HG03064 (cell line): Measurements from ENCODE around the gene XYLB.

Source experiments
- ATAC-seq: cut with Tn5 transposase; IDR thresholded peaks from one replicate; pipeline ENCODE4 v1.9.1; 2021; ENCODE audit warnings: low read depth; ENCODE audit not compliant: unreplicated experiment

Gene XYLB

DNA sequence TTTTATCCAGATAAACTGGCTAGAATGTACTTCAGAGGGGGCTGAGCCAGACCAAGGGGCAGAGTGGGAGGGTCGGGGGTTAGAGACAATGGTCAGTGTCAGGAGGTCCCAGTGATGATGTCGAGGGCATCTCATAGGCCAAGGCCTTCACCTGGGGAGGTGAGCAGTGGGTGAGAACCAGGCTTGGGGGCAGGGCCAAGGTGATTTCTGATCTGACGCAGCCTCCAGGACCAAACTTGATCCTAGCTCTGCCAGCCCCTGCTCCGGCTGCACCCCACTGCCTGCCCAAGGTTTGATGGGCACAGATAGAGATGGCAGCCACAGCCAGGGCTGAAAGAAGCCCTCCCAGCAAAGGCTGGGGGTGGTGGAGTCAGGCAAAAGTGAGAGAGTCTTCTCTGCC lies 14.9 kb downstream of the XYLB start:
- ATAC-seq = no peak

DNA sequence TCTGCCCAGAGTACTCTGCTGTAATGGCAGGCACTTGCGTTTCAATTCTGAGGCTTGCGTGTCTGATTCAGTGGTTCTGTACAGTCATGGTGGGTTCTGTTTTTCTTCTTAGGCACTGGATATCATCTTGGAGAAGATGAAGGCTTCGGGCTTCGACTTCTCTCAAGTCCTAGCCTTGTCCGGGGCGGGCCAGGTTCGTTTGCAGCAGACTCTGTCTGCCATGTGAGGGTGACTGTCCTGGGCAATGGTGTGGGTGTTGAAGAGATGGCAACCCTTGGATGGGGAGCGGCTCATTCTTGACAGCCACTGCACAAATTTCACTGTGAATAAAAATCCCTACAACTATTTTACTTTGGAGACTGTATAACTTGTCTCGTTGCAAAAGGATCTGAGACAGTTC lies 16.2 kb downstream of the XYLB start:
- no peak for ATAC-seq

- no peak for ATAC-seq
Measured at GRCh38 chr3:38364721-38365400, 18.3 kb downstream of the XYLB start.

DNA sequence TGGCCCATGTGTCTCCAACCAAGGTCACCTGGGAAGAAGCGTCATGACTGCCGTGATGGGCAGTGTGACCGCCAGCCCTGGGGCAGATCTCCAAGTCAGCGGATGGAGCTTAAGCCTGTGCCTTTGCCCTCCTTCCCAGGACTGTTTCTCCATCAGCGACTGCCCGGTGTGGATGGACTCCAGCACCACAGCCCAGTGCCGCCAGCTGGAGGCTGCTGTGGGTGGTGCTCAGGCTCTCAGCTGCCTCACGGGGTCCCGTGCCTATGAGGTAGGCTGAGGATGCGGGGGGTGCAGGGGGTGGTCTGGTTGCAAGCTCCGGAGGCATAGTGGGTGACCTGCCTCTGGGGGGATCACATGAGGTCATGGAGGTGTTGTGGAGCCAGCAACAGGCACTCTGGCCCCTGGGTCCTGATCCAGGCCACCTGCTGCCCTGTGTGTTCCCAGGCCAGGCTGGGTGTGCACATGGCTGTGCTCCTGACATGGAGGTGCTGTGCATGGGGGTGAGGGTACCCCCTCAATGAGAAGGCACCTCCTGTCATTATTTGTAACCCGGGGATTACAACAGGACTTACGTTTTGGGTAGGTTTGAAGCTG lies 19.0 kb downstream of the XYLB start:
- no peak for ATAC-seq

- no peak for ATAC-seq
Measured at GRCh38 chr3:38366082-38366481, 19.5 kb downstream of the XYLB start.

- ATAC-seq = no peak
Measured at GRCh38 chr3:38367779-38368178, 21.2 kb downstream of the XYLB start.

DNA sequence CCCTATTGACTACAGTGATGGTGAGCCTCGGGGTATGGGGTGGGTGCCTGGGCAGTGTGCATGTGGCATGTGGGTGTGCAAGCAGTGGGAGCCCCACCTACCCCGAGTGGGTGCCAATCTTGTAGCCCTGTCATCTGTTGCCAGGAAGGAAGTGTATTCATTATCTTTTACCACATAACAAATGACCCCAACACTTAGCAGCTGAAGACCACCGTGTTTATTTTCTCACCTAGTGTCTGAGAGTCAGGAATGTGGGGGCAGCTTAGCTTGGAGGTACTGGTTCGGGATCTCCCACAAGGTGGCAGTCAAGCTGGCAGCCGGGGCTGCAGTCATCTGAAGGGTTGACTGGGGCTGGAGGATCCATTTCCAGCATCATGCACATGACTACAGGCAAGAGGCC lies 21.7 kb downstream of the XYLB start:
- ATAC-seq = no peak

DNA sequence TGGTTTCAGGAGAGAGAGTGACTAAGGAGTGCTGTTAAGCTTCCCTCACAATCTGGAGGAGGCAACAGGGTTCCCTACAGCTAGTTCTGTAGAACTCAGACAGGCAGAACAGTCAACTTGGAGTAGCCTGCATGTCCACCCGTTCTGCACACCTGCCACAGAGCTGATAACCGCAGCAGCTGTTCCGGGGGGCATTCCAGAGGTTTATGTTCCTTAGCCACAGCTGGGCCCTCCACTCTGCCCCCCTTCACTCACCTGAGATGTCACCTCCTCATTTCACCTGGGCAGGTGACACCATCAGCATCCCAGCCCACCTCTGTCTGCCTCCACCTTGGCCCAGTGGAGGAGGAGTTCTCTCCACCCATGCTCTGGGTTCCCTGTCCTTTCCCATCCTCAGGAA lies 22.6 kb downstream of the XYLB start:
- ATAC-seq = no peak

DNA sequence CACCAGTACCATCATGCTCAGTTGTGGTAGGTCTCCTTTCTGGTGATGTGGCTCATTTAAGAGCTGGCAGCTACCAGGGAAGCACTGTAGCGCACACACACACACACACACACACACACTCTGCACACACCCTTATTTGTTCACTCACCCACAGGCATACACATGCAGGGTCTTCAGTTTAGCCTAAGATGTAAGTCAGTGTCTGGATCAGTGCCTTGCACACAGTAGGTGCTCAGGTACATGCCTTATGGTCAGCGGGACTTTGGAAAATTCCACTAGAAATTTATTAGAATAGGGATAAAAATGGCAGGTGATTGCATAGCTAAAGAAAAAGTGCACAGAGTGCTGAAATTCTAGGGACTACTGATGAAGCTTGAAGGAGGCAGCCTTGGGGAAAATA lies 23.6 kb downstream of the XYLB start:
- no peak for ATAC-seq

DNA sequence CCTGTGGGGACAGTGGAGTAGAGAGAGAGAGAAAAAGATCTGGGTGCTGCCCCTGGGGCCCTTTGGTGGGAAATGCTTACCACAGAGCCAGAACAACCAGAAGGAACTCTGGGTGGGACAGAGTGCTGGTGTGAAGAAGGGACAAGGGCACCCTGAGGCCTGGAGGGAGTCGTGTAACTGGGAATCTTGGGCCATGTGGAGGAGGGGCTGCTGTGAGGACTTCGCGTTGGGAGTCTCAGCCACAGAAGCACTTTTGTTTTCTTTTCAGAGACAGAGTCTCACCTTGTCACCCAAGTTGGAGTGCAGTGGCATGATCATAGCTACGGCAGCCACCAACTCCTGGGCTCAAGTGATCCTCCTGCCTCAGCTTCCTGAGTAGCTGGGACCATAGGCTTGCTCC lies 24.3 kb downstream of the XYLB start:
- ATAC-seq = no peak

- ATAC-seq = no peak
Measured at GRCh38 chr3:38371541-38372213, 25.1 kb downstream of the XYLB start.

- no peak for ATAC-seq
Measured at GRCh38 chr3:38372214-38372601, 25.6 kb downstream of the XYLB start.

DNA sequence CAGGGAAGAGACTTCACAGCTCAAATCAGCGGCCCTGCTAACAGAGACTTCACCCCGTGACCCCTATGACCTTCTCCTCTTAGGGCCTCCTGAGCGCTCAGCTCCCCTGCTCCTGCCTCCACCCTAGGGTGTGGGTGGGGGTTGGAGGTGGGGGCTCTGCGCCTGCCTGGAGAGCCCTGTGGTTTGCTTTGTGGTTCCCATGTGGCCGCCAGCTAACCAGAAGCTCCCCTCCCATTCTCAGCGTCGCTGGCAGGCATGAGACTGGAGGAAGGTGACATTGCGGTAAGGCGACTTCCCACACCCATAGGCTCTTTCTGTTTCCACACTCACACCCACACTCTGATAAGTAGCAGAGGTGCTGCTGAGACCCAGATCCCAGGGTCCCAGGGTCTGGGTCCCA lies 27.6 kb downstream of the XYLB start:
- ATAC-seq = no peak

DNA sequence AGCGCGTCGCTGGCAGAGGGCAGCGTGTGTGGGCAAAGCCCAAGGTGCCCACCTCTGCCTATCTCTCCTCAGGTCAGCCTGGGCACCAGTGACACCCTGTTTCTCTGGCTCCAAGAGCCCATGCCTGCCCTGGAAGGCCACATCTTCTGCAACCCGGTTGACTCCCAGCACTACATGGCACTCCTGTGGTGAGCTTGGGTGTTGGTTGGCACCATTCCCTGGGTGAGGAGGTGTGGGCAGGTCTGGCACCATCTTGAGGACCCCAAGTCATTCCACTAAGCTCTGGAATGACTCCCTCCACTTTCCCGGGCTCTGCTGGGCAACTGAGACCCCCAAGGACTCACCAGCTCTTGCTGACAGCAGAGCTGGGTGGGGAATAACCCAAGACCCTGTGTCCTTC lies 28.5 kb downstream of the XYLB start:
- ATAC-seq = no peak

- no peak for ATAC-seq
Measured at GRCh38 chr3:38375488-38376097, 29.0 kb downstream of the XYLB start.

DNA sequence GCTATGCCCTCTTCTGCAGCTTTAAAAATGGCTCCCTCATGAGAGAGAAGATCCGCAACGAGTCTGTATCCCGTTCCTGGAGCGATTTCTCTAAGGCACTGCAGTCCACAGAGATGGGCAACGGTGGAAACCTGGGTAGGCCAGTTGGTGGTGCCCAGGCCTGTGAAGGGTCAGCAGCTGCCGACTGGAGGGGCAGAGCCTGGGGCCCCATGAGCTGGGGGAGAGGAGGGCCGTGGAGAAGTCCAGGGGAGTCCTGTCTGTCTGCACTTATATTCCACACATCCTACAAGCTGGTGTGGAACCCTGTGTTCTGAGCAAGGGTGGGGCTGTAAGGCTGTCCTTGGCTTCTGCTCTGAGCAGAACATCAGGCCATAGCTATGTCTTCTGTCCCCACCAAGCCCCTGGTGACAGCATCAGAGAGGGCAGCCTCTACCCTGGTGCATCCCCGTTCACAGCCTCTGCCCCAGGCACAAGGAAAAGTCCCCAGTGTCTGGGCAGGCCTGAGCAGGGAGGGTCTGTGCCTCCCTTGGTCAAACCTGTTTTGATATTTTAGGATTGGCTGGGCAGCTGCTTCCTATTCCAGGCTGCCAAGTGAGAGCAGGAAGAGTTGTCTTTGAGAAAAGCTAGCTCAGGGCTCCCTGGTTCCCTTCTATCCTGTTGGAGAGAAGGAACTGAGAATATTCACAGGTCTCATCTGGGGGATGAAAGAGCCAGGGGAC lies 29.7 kb downstream of the XYLB start:
- ATAC-seq = no peak

DNA sequence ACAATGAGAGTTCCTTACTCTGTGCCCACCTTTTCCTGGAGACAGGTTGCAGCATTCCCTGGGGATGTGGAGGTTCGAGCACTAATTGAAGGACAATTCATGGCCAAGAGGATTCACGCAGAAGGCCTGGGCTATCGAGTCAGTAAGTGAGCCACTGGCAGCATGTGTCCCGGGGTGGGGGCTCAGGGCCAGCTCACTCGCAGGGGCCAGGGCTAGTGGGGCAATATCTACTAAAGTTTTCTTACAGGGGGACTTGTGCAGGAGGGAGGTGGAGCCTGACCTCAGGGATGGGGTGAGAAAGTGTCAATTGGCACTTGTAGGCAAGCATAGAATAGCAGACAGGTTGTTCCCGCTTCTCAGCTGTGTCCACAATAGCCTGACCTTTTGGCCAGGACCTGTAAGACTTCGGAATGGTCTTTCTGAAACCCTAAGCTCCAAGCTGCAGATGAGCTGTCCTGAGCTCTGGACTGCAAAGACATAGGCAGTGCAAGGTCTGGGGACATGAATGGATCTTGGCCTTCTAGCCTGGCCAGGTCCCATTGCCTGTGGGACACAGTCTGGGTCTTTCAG lies 32.7 kb downstream of the XYLB start:
- no peak for ATAC-seq

DNA sequence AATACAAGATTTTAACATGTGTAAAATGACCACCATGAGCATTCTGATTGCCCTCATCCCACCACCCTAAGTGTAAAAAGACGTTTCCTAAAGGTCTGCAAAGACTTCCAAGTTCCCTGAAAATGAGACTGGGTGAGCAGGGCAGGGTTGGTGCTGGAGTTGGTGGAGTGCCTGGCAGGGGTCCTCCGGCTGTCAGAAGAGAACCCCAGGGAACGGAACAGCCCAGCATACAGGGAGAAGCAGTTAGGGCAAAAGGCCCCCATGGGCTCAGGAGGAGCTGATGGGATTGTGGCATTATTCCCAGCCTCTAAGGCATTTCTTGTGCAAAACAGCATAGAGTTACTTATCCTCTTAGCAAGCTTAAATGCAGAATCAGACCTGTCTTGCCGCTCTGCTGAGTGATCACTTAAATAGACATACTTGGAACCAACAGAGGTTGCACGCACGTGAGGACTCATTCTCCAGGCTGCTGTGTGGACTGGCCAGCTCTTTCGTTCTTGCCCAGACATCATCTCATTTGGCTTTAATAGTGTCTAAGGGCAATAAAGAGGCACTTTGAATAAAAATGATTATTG lies 36.0 kb downstream of the XYLB start:
- ATAC-seq = no peak

DNA sequence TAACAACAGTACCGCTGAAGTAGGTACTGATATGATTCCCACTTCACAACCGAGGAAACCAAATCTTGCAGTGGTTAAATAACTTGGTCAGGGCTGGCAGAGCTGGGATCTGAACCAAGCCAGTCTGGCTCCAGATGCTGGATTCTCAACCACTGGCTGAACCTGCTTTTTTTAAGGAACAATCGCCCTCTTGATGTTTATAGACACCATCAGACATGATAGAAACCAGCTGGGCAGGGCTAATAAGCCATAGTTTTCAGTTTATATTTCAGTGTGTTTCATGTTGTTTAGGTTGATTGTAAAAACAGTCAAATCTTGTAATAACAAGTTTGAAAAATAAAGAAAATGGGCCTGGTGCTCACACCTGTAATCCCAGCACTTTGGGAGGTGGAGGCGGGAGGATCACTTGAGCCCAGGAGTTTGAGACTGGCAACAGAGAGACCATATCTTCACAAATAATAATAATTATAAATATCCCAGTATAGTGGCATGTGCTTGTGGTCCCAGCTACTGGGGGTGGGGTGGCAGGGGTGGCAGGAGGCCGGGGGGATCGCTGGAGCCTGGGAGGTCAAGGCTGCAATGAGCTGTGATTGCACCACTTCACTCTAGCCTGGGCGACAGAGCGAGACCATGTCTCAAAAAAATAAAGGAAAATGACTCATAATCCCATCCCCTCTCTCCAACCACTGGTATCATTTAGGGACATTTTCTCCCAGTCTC lies 36.7 kb downstream of the XYLB start:
- ATAC-seq = no peak
